HepG2 (cell line): Measurements from ENCODE around the gene ZNF341. TPM values are rescaled to one million over a fixed set of nuclear protein-coding genes. Genes with fewer than 3 reads are reported as not detected.

ENCODE experiments used
- ELF3 ChIP-seq: IDR thresholded peaks from 2 replicates; pipeline ENCODE4 v1.6.1; 2016; ENCODE audit warnings: missing genetic modification reagents, missing compliant biosample characterization
- ETV6 ChIP-seq: sonication (generic); formaldehyde crosslinking; conservative IDR thresholded peaks from 2 replicates; pipeline ENCODE4 v1.4.0; 2020; ENCODE audit warnings: missing genetic modification reagents
- ISL2 ChIP-seq: sonication (generic); formaldehyde crosslinking; IDR thresholded peaks from 2 replicates; pipeline ENCODE4 v1.5.0; 2020; ENCODE audit warnings: missing genetic modification reagents
- MZF1 ChIP-seq: sonication (generic); formaldehyde crosslinking; IDR thresholded peaks from 2 replicates; pipeline ENCODE4 v1.8.1; 2023; ENCODE audit warnings: mild to moderate bottlenecking, missing genetic modification reagents, borderline replicate concordance
- NFIB ChIP-seq: sonication (generic); formaldehyde crosslinking; IDR thresholded peaks from 2 replicates; pipeline ENCODE4 v1.9.0; 2021; ENCODE audit warnings: missing genetic modification reagents, mild to moderate bottlenecking, borderline replicate concordance
- NR2F6 ChIP-seq, 2 experiments: IDR thresholded peaks; 2 replicates each; pipeline ENCODE4 v1.6.1; 2016; ENCODE audit warnings: antibody characterized with exemption in 1 of 2, mild to moderate bottlenecking in 1 of 2
- POLR2AphosphoS2 ChIP-seq: IDR thresholded peaks from 2 replicates; pipeline ENCODE4 v1.6.1; 2011; ENCODE audit warnings: low read depth, low read length, improper control_type of control experiment
- RBM22 ChIP-seq: fragments of 200-400 bp; formaldehyde crosslinking; optimal IDR thresholded peaks from 2 replicates; pipeline ENCODE3; 2017; ENCODE audit warnings: mild to moderate bottlenecking, low read length, moderate library complexity
- RCOR2 ChIP-seq: IDR thresholded peaks from 2 replicates; pipeline ENCODE4 v1.6.1; 2016; ENCODE audit warnings: missing biosample characterization, missing genetic modification reagents
- RELA ChIP-seq: sonication (generic); formaldehyde crosslinking; IDR thresholded peaks from 2 replicates; pipeline ENCODE4 v1.4.0; 2020; ENCODE audit warnings: missing genetic modification reagents
- YY1 ChIP-seq: IDR thresholded peaks from 2 replicates; pipeline ENCODE4 v1.6.1; 2011; ENCODE audit warnings: low read length, low read depth, moderate library complexity, mild to moderate bottlenecking; ENCODE audit not compliant: insufficient read depth, insufficient replicate concordance
- ZNF530 ChIP-seq: sonication (generic); formaldehyde crosslinking; IDR thresholded peaks from 2 replicates; pipeline ENCODE4 v1.5.0; 2020; ENCODE audit warnings: low read depth, mild to moderate bottlenecking, missing genetic modification reagents
- ZNF749 ChIP-seq: sonication (generic); formaldehyde crosslinking; IDR thresholded peaks from 2 replicates; pipeline ENCODE4 v1.8.0; 2022; ENCODE audit warnings: mild to moderate bottlenecking, missing genetic modification reagents, moderate library complexity, borderline replicate concordance
- ZSCAN29 ChIP-seq: sonication (generic); formaldehyde crosslinking; conservative IDR thresholded peaks from 2 replicates; pipeline ENCODE4 v1.4.0; 2020; ENCODE audit warnings: mild to moderate bottlenecking, missing genetic modification reagents
- polyA plus RNA-seq, 8 experiments: library from polyadenylated mRNA; depleted of rRNA in 3 of 8; stranded (reverse) in 7 of 8; unstranded in 1 of 8; fragments of >200 nt; fragmentation: Illumina TruSeq in 4 of 8; extraction: Trizol in 4 of 8; gene quantifications; 2 replicates each; pipeline versions ENCODE4 v1.2.1 to v1.2.3, GENCODE V29; 2011 to 2016; ENCODE audit warnings: low read depth in 4 of 8, missing spikeins in 1 of 8, mixed read lengths in 1 of 8; ENCODE audit not compliant: insufficient read depth in 1 of 8
- total RNA-seq, 5 experiments: library from RNA; depleted of rRNA; stranded (reverse); fragments of >200 nt; fragmentation: Illumina TruSeq; extraction: Trizol; gene quantifications; 2 replicates each; pipeline ENCODE4 v1.2.3, GENCODE V29; 2016; ENCODE audit warnings: low read depth in 1 of 5
- TF ChIP-seq, protein P1 (sequence below): sonication (generic); formaldehyde crosslinking; IDR thresholded peaks from 2 replicates; pipeline ENCODE4 v1.5.0; 2020; ENCODE audit warnings: mild to moderate bottlenecking, missing genetic modification reagents
- TF ChIP-seq, protein P2 (sequence below): sonication (generic); formaldehyde crosslinking; IDR thresholded peaks from 2 replicates; pipeline ENCODE4 v1.8.1; 2023; ENCODE audit warnings: missing genetic modification reagents, inconsistent platforms, borderline replicate concordance
- TF ChIP-seq, protein P3 (sequence below): sonication (generic); formaldehyde crosslinking; IDR thresholded peaks from 2 replicates; pipeline ENCODE4 v1.8.0; 2022; ENCODE audit warnings: mild to moderate bottlenecking, missing genetic modification reagents
- TF ChIP-seq, protein P4 (sequence below): sonication (generic); formaldehyde crosslinking; IDR thresholded peaks from 2 replicates; pipeline ENCODE4 v1.5.0; 2020; ENCODE audit warnings: missing genetic modification reagents
- TF ChIP-seq, protein P5 (sequence below): sonication (generic); formaldehyde crosslinking; IDR thresholded peaks from 2 replicates; pipeline ENCODE4 v1.4.0; 2020; ENCODE audit warnings: missing genetic modification reagents

The ZNF341 gene
- total and polyA plus RNA-seq, 2 of the 13 experiments (the other 11 are each of a cell fraction or from before 2014, with no cell fraction given): 1.1 to 2.2 TPM

DNA sequence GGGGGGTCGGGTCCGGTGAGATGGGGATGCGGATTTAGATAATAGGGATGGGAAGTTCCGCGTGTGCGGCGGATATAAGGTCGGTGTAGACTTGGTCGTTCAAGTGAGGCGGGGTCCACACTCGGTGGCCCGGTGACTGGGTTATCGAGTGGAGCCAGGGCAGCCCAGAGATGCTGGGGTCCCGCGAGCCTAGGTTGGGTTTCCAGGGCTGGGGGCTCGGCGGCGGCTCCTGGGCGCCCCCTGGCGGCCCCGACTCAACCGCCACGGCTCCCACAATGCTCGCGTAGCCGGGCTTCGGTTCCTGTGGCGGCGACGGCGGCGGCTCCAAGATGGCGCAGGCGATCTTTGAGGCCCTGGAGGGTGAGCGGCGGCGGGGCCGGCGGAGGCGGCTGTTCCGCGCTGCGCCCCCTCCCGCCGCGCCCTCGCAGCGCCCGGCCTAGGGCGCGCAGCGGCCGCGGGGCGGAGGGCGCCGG is at the start of gene ZNF341 (continued):
- TF ChIP-seq, protein P1, sequence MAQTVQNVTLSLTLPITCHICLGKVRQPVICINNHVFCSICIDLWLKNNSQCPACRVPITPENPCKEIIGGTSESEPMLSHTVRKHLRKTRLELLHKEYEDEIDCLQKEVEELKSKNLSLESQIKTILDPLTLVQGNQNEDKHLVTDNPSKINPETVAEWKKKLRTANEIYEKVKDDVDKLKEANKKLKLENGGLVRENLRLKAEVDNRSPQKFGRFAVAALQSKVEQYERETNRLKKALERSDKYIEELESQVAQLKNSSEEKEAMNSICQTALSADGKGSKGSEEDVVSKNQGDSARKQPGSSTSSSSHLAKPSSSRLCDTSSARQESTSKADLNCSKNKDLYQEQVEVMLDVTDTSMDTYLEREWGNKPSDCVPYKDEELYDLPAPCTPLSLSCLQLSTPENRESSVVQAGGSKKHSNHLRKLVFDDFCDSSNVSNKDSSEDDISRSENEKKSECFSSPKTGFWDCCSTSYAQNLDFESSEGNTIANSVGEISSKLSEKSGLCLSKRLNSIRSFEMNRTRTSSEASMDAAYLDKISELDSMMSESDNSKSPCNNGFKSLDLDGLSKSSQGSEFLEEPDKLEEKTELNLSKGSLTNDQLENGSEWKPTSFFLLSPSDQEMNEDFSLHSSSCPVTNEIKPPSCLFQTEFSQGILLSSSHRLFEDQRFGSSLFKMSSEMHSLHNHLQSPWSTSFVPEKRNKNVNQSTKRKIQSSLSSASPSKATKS: no peak
- TF ChIP-seq, protein P2, sequence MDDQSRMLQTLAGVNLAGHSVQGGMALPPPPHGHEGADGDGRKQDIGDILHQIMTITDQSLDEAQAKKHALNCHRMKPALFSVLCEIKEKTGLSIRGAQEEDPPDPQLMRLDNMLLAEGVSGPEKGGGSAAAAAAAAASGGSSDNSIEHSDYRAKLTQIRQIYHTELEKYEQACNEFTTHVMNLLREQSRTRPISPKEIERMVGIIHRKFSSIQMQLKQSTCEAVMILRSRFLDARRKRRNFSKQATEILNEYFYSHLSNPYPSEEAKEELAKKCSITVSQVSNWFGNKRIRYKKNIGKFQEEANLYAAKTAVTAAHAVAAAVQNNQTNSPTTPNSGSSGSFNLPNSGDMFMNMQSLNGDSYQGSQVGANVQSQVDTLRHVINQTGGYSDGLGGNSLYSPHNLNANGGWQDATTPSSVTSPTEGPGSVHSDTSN (CRISPR knock-in tag): no peak
- no peak for TF ChIP-seq POLR2AphosphoS2
- no peak; the same call in 1 of the 2 replicates for TF ChIP-seq MZF1 (CRISPR knock-in tag)
- peak; percentile 71; the same call in 1 of the 2 replicates for TF ChIP-seq ISL2 (CRISPR knock-in tag)
- no peak; the same call in 1 of the 2 replicates for TF ChIP-seq ZSCAN29
- no peak for TF ChIP-seq RCOR2 (CRISPR knock-in tag)
- TF ChIP-seq ELF3: peak; percentile 9; the same call in 1 of the 2 replicates
- no peak for TF ChIP-seq RBM22
- TF ChIP-seq NR2F6 (IDR thresholded peaks at IDR 0.05): no peak
- 0 out of 2 replicates have a peak, but pooled peaks have one; percentile 23 for TF ChIP-seq NR2F6 (CRISPR knock-in tag; IDR thresholded peaks at IDR 0.05)
- TF ChIP-seq, protein P3, sequence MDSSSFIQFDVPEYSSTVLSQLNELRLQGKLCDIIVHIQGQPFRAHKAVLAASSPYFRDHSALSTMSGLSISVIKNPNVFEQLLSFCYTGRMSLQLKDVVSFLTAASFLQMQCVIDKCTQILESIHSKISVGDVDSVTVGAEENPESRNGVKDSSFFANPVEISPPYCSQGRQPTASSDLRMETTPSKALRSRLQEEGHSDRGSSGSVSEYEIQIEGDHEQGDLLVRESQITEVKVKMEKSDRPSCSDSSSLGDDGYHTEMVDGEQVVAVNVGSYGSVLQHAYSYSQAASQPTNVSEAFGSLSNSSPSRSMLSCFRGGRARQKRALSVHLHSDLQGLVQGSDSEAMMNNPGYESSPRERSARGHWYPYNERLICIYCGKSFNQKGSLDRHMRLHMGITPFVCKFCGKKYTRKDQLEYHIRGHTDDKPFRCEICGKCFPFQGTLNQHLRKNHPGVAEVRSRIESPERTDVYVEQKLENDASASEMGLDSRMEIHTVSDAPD (CRISPR knock-in tag): no peak
- TF ChIP-seq, protein P4, sequence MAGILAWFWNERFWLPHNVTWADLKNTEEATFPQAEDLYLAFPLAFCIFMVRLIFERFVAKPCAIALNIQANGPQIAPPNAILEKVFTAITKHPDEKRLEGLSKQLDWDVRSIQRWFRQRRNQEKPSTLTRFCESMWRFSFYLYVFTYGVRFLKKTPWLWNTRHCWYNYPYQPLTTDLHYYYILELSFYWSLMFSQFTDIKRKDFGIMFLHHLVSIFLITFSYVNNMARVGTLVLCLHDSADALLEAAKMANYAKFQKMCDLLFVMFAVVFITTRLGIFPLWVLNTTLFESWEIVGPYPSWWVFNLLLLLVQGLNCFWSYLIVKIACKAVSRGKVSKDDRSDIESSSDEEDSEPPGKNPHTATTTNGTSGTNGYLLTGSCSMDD (CRISPR knock-in tag): 0 out of 2 replicates have a peak, but pooled peaks have one; percentile 48
- no peak for TF ChIP-seq ZNF530 (CRISPR knock-in tag)
- no peak for TF ChIP-seq NFIB (CRISPR knock-in tag)
- peak; percentile 75; the same call in 1 of the 2 replicates for TF ChIP-seq ZNF749 (CRISPR knock-in tag)
- peak; percentile 96 for TF ChIP-seq YY1
- TF ChIP-seq ETV6 (CRISPR knock-in tag): no peak
- no peak for TF ChIP-seq RELA (CRISPR knock-in tag)
- TF ChIP-seq, protein P5, sequence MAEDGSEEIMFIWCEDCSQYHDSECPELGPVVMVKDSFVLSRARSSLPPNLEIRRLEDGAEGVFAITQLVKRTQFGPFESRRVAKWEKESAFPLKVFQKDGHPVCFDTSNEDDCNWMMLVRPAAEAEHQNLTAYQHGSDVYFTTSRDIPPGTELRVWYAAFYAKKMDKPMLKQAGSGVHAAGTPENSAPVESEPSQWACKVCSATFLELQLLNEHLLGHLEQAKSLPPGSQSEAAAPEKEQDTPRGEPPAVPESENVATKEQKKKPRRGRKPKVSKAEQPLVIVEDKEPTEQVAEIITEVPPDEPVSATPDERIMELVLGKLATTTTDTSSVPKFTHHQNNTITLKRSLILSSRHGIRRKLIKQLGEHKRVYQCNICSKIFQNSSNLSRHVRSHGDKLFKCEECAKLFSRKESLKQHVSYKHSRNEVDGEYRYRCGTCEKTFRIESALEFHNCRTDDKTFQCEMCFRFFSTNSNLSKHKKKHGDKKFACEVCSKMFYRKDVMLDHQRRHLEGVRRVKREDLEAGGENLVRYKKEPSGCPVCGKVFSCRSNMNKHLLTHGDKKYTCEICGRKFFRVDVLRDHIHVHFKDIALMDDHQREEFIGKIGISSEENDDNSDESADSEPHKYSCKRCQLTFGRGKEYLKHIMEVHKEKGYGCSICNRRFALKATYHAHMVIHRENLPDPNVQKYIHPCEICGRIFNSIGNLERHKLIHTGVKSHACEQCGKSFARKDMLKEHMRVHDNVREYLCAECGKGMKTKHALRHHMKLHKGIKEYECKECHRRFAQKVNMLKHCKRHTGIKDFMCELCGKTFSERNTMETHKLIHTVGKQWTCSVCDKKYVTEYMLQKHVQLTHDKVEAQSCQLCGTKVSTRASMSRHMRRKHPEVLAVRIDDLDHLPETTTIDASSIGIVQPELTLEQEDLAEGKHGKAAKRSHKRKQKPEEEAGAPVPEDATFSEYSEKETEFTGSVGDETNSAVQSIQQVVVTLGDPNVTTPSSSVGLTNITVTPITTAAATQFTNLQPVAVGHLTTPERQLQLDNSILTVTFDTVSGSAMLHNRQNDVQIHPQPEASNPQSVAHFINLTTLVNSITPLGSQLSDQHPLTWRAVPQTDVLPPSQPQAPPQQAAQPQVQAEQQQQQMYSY (CRISPR knock-in tag): no peak
